ENCODE results near the gene RBM33.

Gene RBM33

DNA sequence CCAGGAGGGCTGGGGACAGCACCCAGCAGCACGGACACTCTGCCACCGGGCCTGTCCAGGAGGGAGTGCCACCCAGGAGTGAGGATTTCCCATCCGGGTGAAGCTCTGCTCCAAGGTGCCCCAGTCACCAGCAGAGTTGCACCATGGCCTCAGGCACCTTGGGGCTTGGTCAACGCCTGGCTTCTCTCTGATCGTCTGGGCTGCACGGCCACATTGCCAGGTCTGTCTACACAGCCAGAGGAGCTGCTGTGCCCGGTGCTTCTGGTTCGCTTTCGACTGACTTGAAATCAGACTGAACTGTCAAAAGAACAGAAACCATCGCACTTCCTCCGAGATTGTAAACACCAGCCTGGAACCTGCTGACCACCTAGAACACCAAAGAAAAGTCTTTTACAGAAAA, 155.8 kb downstream of the RBM33 start:
- DNase-seq, result no peak

DNA sequence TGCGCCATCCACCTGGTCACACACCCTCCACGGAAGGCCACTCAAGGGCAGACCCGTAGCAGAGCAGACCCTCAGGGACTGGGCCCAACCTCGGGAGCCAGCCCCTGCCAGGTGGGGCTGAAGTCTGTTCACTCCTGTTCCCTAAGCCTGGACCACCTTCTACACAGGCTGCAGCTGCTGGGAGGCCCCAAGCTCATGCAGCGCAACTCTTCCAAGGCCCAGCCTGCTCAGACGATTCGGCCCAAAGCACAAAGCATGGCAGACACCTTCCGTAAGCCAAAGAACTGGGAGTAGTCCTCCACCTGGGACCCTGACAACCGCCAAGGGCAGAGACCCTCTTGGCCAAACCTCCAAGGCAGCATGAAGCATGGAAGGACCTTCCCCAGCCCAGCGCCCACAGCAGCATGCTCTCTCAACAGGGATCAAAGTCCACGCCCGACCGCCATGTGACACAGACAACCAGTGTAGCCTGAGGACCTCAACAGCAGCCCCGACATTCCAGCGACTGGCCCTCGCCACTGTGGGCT, 156.3 kb downstream of the RBM33 start:
- no peak for DNase-seq

DNA sequence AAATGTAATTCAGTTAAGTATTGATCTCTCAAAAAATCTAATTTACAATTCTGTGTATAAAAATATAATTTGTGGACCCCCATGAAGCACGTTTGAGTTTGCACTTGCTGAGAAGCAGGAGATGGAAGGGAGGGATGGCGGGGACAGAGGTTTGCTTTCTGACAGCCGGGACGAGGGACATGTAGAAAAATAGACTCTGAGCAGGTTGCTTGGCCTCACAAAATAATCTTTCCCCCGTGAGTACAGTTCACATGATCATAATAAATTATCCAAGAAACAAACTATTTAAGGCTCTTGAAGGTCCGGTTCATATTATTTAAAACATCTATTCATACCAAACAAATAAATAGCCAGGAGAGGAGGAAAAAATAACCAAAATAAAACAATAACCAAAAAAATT, 157.8 kb downstream of the RBM33 start:
- no peak for DNase-seq

DNA sequence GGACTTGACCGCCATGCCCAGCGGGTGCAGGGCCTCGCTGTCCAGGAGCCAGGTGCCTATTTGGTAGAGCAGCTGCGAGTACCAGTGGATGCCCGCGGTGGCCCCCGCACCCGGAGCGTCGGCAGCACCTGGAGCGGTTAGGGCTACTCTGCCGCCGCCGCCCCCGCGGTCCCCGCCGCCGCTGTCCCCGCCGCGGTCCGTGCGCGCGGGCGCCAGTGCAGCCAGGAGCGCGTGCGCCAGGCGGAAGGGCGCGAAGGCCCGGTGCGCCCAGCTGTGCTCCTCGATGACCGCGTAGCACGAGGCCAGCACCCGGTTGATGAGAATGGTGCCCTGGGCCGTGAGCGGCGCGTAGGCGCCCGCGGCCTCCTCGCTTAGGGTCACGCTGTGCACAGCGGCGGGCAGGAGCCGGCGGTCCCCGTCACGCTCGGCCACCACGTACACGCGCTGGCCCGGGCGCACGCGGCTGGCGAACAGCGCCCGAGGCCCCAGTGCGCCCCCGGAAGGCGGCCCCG, 158.5 kb downstream of the RBM33 start:
- DNase-seq, result no peak

DNA sequence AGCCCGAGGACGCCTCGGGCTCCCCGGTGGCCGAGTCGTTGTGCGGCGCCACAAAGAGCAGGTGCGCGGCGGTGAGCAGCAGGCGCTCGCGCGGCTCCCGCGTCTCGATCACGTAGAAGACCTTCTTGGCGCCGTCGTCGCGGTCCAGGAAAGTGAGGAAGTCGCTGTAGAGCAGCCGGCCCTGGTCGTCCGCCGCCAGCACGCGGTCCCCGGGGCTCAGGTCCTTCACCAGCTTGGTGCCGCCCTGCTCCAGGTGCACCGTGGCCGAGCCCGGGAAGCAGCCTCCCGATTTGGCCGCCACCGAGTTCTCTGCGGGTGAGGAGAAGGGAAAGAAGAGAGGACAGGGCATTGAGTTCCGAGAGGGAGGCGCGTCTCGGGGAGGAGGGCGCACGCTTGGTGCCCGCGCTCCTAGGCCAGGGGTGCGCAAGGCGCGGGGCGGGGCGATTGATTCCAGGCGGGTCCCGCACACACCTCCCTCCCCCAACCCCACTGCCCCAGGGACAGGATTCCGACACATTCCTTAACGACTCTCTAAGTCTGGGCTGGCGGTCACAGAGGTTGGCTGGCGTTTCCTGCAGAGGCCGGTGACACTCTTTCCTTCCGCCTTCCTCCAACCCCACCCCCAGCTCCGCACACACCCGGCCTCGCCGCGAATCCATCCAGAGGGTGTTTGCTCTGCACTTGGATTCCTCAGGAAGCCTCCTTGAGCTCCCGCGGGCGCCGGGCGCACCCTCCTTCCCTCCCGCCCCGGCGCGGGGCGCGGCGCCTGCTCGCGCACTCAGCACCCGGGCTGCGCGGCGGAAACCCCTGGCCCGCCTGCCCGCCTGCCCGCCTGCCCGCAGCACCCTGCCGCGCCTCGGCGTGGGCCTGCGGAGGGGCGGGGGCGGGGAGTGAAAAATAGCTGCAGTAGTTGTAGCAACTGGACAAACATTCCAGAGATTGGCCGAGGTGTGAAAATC, 159.2 kb downstream of the RBM33 start:
- peak; percentile 81 for DNase-seq

DNA sequence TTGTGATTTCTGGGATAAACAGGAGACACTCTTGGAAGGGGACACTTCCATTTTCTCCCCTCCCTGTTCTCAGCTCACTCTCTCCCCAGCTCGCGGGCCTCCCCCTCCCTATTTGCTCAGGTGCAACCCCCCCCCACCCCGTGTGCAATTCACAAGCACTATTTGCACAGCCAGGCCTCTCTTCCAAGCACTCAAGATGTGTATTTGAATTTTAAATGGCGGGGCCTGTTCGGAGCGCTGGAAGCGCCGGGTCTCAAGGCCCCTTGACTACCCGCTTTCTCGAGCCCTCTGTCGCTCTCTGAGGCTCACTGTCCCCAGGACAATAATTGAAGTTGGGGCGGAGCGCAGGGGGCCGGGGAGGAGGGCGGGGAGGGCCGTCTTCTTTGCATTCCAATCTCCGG, 160.0 kb downstream of the RBM33 start:
- no peak for DNase-seq

DNA sequence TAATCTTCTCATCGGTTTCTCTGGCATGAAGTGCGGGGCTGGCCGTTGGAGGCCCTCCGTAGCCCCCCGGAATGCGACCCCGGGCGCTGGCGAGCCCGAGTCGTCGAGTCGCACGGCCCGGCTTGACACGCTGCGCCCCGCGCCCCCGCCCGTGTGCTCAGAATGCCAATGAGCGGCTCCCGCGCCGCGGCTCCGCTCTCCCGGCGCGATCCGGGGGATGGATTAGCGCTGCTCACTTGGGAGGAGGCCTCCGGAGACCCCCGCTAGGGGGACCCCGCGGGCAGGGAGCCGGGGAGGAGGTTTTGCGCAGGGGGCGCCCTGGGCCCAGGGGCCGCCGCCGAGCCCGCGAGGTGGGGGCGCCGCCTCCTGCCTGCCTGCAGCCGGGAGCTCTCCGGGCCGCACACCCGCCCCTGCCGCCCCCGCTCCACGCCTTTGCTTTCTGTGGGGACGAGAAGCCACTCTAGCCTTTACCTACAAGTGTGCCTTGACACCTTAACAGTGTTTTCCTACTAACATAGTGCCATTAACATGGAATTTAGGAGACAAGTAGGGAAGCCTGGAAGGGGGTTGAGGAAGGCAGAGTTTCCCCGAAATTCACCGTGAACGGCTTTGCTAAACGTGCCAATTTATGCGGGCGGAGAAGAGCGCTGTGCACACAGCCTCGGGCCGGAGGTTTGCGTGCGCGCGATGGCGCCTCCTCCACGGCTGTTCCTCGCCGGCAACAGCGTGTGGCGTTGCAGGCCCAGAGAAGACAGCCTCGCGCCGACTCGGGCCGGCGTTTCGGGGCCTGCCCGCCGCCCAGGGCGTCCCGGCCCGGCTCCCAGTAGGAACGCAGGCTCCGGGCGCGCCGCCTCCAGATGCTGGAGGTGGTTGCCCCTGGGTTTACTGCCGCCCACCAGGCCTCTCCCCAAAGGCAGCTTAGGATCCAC, 160.7 kb downstream of the RBM33 start:
- peak; percentile 87 for DNase-seq

DNA sequence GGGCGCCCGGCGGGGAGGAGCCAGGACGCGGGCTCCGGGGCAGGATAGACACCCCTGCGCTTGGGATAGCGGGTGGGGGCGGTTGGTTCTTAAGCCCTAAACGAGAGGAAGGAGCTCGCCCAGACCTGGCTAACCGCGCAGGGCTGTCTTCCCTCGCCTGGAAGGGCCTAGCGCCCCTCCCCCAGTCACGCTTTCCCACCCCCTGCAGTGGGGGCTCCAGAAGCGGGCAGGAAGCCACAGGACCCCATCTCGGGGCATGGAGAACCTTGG, 161.3 kb downstream of the RBM33 start:
- DNase-seq, result no peak

DNA sequence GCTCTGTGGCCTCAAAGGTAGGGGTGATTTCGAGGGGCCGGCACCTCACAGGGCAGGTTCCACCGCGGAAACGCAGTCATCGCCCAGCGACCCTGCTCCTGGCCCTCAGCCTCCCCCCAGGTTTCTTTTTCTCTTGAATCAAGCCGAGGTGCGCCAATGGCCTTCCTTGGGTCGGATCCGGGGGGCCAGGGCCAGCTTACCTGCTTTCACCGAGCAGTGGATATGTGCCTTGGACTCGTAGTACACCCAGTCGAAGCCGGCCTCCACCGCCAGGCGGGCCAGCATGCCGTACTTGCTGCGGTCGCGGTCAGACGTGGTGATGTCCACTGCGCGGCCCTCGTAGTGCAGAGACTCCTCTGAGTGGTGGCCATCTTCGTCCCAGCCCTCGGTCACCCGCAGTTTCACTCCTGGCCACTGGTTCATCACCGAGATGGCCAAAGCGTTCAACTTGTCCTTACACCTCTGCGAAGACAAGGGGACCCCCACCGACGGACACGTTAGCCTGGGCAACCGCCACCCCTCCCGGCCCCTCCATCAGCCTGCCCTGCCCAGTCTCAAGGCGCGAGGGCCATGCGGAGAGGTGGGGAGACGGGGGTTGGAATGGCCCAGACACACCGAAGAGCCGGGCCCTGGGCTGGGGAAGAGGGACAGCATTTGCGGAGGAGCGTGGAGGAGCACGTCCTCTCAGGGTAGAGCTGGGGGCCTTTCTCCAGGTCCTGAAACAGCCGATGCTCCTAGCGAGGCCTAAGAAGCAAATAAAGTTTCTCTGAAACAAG, 161.8 kb downstream of the RBM33 start:
- no peak for DNase-seq

DNA sequence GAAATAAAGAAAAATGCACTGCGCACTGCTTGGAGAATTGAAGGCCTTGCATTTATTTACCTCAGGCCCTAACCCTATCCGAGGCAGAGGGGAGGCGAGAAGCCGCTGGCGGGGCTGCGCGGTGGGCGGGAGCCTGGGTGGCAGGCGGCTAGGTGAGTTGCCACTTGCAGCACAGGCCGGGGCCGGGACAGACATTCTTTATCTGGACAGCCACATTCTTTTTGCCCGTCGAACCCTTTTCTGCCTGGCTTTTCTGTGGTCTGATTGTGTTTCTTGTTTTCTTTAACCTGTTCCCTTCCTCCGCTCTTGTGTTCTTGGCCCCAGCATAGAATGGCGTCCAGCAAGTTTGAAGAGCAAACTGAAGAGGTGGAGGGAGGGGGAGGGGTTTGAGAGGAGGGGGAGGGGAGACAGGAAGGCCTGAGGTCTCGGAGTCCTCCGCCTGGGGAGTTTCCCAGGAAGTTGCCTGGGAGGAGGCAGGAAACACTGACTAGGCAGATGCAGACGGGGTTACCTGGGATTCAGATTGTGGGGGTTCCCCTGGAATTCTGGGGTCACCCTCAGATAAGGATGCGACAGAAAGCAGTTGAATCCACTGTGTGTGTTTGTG, 162.7 kb downstream of the RBM33 start:
- peak; percentile 74 for DNase-seq

DNA sequence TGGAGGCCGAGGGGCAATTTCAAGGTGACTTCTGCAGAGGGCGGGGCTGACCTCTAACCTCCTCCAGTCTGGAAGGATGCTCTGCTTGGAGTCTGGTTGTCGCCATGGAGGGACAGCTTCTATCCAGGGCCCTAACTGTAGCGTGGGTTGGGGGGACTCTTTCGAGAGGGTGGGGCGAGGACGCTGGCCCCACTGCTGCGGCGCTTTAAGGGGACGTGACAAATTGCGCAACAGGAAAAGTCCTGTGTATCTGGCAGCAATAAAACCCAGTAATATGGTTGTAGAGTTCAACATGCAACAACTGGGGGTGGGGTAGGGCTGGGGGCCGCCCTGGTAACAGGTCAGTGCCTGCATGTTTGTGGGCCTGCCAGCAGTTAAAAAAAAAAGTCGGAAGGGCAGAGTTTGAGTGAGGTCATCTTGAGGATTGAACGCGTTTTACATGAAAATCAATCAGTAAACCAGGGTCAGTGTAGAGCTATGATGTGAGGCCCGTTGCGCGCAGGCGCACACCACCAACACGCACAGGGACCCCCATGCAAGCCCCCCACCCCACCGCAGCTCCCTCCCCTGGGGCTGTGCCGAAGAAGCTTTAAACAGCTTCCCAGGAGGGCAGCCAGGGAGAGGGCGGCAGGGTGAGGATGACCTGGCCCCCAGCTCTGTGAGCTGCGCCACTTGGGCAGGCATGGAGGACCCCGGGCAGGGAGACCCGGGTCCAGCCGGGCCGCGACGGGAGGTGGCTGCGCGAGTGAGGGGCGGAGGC, 163.5 kb downstream of the RBM33 start:
- DNase-seq, result no peak

DNA sequence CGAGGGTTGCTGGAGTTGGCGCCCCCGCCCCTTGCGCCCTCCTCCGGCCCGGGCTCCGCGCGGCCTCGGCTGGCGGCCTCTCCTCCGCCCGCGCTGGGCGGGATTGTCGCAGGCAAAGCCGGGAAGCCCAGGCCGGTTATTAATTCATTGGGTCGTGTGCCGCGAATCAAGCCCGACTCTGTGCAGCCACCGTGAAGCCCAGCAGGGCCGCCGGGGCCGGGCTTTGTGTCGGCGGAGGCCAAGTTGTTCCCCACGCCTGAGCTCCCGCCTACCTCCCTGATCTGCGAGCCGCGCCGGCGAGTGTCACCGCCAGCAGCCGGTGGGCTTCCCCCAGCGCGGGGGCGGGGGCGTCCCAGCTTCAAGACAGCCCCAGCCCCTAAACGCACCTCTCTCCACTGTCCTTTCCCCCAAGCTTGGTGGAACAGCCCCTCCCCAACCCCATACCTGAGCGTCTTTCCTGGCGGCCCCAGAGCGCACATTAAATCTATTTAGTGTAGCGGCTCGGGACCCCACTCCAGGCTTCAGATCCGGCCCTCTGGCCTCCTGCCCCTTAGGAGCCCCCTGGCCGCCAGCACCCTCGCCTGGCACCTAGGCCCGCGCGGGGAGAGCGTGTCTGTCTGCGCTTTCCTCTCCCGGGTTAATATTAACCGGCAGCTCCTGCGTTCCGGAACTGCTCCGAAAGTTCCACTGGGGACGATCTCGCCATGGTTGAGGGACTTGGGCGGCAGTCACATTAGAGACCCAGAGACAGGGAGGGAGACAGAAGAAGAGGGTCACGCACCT, 164.3 kb downstream of the RBM33 start:
- no peak for DNase-seq

DNA sequence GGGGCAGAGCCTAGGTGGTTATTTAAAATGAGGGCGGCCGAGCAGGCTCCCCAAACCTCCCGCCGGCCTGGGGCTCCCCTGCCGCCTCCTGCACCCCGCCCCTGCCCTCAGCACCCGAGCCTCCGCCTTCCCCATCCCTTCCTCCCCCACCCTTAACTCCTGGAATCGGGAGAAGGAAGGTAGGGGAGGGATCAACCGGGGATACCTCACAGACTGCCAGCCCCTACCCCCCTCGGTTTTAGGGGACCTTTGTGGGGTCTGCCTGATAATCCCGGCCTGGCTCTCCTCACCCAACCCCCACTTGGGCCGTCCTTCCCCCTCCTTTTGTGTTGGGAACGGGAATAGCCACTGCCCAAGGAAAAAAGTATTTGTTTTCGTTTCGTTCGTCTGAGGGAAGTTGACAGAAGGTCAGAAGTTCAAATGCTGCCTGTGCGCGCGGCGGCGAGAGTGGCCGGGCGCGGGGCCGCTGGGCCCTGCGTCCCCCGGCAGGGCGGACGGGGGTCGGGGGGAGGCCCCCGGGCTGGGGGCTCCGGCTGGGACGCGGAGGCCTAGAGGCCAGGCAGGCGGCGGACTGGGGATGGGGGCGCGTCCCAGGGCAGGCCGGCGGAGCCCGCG, 165.0 kb downstream of the RBM33 start:
- no peak for DNase-seq

DNA sequence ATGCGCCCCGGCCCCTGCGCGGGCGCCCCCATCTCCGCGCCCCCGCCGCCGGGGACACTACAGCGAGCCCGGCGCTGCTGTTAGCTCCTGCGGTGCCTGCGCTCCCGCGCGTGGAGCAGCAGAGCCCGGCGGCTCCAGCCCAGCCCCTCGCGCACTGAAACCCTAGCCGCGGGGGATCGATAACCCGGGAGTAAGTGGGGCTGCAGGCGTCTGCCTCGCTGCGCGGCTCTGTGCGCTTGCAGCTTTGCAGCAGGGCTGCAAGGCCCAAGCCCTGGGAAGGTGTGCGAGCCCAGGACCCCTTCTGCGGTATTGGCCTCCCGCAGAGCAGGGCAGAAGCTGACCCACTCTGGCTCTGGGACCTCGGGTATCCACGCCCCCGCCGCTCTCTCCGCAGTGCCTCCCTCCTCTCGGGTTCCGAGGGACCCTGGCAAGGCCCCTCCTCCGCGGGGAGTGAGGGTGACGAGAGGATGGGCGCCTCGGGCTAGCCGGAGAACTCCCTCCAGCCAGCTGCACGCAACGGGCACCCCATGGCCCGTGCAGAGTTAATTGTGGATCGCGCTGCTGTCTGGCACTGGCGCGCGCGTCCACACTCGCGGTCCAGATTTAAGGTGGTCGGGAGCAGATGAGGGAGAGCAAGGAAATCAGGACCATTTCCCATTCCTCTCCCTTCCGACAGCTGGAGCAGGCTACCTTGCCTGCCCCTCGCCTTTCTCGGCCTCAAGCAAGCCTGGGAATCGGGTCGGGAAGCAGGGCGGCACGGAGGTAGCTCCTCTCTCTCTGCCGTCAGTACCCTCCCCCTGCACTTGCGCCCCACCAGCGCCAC, 165.7 kb downstream of the RBM33 start:
- DNase-seq, result no peak

DNA sequence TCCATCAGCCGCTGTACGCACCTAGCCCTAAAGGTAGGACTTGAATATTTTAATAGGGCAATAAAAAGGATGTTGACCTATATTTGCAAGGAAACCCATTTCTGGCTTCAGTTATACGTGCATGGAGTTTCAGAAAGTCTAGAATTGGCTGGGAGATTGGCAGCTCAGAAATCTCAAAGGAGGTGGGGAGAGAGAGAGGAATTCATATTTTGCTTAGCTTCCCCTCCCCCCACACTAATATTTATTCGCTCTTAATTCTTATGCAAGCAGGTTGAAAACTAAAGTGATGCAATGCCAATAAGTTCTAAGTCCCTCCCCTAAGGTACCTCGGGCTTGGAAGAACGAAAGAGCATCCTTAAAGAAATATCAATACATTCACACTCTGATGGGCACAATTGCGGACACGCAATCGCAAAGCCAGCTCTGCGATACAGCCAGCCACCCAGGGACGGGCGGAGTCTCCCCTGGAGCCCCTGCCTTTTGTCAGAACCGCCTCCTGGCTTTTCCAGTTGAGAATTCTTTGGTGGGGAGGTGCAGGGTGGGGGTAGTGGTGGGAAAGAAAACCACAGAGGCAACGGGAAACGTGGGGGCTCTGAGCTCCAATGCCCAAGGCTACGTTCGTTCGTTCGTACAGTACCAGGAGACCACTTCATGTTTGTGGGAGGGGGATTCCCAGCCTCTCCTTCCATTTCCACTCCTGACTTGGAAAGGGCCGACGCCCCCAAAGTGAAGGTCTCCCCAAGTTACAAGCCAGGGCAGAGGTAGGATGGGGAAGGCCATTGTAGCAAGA, 166.5 kb downstream of the RBM33 start:
- no peak for DNase-seq

DNA sequence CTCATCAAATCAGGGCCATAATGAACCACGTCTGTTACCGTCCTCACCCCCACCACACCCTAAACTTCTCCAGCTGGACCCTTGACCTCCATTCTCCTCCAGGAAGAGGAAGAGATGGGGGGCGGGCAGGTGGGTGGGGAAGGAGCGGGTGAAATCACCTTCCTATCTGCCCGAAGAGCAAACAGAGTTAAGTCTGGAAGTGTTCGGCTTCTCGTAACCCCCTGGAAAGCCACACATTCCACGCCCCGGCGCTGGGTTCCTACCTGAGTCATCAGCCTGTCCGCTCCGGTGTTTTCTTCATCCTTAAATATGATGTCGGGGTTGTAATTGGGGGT, 167.1 kb downstream of the RBM33 start:
- DNase-seq, result no peak

DNA sequence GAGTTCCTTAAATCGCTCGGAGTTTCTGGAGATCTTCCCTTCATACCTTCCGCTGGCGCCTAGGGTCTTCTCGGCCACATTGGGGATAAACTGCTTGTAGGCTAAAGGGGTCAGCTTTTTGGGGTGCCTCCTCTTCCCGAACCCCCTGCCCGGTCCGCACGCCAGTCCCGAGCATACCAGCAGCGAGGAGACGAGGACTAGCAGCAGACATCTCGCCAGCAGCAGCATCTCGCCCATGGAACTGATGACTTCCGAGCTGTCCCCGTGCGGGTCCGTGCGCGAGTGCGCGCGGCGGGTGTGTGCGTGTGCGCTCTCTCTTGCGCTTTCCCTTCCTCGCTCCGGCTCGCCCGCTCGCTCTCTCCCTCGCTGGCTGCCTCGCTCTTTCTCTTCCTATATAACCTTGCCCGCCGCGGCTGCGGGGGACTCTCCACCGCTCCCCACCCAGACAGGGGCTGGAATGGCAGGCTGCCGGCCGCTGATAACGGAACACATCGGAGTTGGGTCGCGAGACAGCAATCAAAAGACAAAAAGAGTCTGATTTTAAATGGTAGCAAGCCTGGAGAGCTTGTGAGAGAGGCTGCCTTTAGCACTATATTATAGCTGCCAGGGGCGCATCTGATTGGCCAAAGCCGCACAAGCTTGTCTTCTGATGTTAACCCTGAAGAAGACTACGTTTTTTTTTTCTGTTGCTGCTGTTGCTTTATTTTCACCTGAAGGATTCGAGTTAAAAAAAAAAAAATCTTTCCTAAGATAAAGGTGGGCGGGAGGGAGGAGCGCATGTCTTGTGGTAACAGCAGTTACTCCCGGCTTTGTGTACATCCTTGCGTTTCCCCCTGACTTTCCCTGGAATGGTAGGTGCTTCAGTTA, 167.7 kb downstream of the RBM33 start, which contains the start of gene SHH:
TSS of gene SHH (minus strand) at position 569 of the 867 bp plus-strand sequence. CDS start at position 228, 341 bp downstream.
- DNase-seq, result no peak
